NCI-H748 (cell line): ENCODE results near the gene FAM217A.
"Not testable (repeated sequence)": the region's sequence is repeated elsewhere in the genome, so short reads cannot be mapped to it uniquely, and the experiment has no call there.

ENCODE experiments used
- DNase-seq: peaks from one replicate; lab custom pipeline; 2025; ENCODE audit not compliant: unreplicated experiment; lab: John Stamatoyannopoulos, UW

The FAM217A gene

GRCh38 chr6:4078691-4079471 is at the start of gene FAM217A:
FAM217A (minus strand) TSS chr6:4079137; CDS start chr6:4077414, 1,723 bp downstream.
- DNase-seq, result no peak

GRCh38 chr6:4128072-4128471 is 49.1 kb upstream of the FAM217A start:
- no peak for DNase-seq

- no peak for DNase-seq
These were observed 47.3 kb upstream of the FAM217A start for GRCh38 chr6:4125933-4126864.

- DNase-seq, result no peak
These were observed 46.6 kb upstream of the FAM217A start for GRCh38 chr6:4125500-4125899.

- no peak for DNase-seq
These were observed 45.4 kb upstream of the FAM217A start for GRCh38 chr6:4124351-4124750.

GRCh38 chr6:4115741-4116140 is 36.8 kb upstream of the FAM217A start:
- no peak for DNase-seq

GRCh38 chr6:4114123-4114522 is 35.2 kb upstream of the FAM217A start:
- DNase-seq, result no peak

- no peak for DNase-seq
These were observed 34.7 kb upstream of the FAM217A start for GRCh38 chr6:4113649-4114048.

GRCh38 chr6:4112366-4112765 is 33.4 kb upstream of the FAM217A start:
- no peak for DNase-seq

GRCh38 chr6:4109363-4109815 is 30.5 kb upstream of the FAM217A start:
- DNase-seq, result not testable (repeated sequence)

- no peak for DNase-seq
These were observed 29.7 kb upstream of the FAM217A start for GRCh38 chr6:4108561-4109093.

- DNase-seq, result no peak
These were observed 28.9 kb upstream of the FAM217A start for GRCh38 chr6:4107873-4108272.

GRCh38 chr6:4105980-4106536 is 27.1 kb upstream of the FAM217A start:
- no peak for DNase-seq

GRCh38 chr6:4103929-4104328 is 25.0 kb upstream of the FAM217A start:
- no peak for DNase-seq

GRCh38 chr6:4102687-4103244 is 23.8 kb upstream of the FAM217A start:
- DNase-seq, result peak; percentile 83

GRCh38 chr6:4101298-4101697 is 22.4 kb upstream of the FAM217A start:
- DNase-seq, result no peak

GRCh38 chr6:4100655-4101054 is 21.7 kb upstream of the FAM217A start:
- DNase-seq, result no peak

- peak; percentile 68 for DNase-seq
These were observed 14.4 kb upstream of the FAM217A start for GRCh38 chr6:4093288-4093687.

- no peak for DNase-seq
These were observed 13.0 kb upstream of the FAM217A start for GRCh38 chr6:4091941-4092340.

- not testable (repeated sequence) for DNase-seq
These were observed 11.1 kb upstream of the FAM217A start for GRCh38 chr6:4090043-4090442.

- peak; percentile 58 for DNase-seq
These were observed 9.8 kb upstream of the FAM217A start for GRCh38 chr6:4088704-4089103.
